Cardiac septum (tissue), 1 donor: ENCODE data around the gene LYZL2. TPM values are rescaled to one million over a fixed set of nuclear protein-coding genes. Genes with fewer than 3 reads are reported as not detected.
"Not testable (repeated sequence)": the region's sequence is repeated elsewhere in the genome, so short reads cannot be mapped to it uniquely, and the experiment has no call there.

Experiments
- DNase-seq: peaks from one replicate; pipeline ENCODE4 v3.0.0-alpha.2; 2020; ENCODE audit warnings: low spot score
- intact Hi-C: fragments of 100-400 bp; cut with DNase I; formaldehyde crosslinking; loops from one replicate; pipeline ENCODE4 v1.14.0; 2022
- total RNA-seq: library from RNA; stranded (reverse); fragmentation: NEBNext Ultra II Directional; extraction: Animal tissue kit (Norgen Biotek cat#: 25700); gene quantifications from one replicate; pipeline ENCODE4 v1.2.1, GENCODE V29; 2021
- donor health status: DM: no; HTN: no; CAD: no.

LYZL2 gene
- total RNA-seq, 1 donor from 2014 or later: not detected

DNA sequence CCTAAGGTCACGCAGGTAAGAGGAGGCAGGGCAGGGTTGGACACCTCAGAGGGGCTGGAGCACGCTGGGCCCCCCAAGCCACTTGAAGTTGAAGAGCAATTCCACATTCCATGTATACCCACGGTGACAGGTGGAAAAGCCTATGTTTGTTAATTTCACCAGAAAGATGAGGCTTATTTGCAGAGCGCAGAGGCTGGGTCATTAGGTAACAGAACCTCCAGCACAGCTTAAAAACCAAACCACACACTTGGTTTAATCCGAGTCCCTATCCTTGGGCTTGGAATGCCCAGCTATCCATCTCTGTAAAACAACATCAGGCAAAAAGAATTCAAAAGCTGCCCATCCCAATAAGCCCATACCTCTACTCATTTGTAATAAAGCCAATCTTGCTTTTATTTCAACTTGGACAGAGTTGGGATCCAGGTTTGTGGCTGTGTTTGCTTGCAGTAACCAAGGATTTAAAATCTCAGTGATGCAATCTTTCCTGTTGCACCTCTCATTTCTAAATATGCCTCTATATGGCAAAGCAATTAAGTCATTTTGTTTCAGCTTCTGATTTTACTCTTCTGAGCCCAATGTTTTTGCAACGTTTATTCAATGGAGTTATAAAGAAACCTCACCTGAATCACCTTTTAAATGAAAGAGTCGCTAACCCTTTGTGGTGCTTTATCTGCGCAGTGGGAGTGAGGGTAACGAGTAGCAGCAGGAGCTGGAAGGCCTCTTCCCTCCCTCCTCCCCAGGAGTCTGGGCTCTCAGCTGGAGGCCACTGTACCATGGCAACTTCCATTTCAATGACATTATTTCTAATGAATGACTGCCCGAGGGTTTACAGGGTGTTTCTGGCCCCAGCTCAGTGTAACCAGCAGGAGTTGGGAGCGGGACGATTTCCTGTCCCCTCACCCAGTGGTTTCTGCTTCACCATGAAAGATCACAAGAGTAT lies 32.8 kb downstream of the LYZL2 start:
- intact Hi-C loops, DNase-seq: not testable (repeated sequence)

DNA sequence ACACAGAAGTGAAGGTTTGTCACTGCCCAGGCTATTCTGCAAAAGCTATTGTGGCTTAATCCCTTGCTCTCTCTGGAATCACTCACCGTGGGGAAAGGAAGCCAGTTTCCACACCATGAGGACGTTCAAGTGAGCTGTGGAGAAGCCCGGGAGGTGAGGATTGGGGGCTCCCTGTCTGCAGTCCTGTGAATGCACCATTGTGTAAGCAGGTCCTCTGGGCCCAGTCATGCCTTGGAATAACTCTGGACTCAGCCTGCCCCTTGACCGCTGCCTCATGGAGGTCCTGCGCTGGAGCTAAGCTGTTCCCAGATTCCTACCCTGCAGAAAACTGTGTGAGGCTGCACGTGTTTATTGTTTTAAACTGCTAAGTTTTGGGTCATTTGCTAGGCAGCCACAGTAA lies 33.5 kb downstream of the LYZL2 start:
- DNase-seq: no peak
- intact Hi-C loops: no loop called here

DNA sequence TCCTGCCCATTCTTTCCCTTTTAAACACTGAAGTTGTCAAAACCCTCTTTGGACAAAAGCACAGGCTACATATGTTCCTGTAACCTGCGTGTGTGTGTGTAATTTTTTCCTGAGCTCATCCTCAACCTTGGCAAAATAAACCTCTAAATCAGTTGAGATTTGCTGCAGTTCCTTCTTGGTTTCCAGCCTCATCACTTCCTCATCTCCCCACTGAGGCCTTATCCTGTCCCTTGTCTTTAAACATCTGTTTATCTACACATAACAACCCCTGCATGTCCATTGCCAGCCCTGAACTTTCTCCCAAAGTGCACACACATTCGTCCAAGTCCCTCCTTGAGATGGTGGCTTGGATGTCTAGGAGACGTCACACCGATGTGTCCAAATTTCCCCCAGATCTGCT lies 35.5 kb downstream of the LYZL2 start:
- intact Hi-C loops: no loop called here
- DNase-seq: no peak

- DNase-seq, intact Hi-C loops: not testable (repeated sequence)
These were observed 36.8 kb downstream of the LYZL2 start for GRCh38 chr10:30592770-30593169.

- no peak for DNase-seq
- intact Hi-C loops: loop anchor here (2.0 kb wide), 1 partner anchor 198 kb away; no protein-coding TSS in a partner anchor
These were observed 38.3 kb downstream of the LYZL2 start for GRCh38 chr10:30591249-30591670.

DNA sequence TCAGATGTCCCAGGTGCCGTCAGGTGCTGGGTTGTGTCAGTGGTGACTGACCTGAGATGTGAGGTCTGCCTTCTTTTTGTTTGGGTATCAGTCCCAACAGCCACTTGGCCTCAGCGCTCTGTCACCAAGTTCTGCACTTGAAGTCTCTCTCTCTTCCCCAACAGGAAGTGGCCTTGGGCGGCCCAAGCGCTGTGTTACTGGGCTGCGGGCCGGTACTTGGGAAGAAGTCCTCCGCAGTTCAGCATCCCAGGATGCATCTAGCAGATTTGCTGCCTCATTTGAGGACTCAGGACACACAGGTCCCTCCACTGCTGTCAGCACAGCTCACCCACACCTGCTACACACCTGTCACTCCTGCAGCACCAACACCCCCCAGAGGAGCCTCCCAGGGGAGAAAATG lies 40.1 kb downstream of the LYZL2 start:
- no peak for DNase-seq
- intact Hi-C loops: no loop called here

DNA sequence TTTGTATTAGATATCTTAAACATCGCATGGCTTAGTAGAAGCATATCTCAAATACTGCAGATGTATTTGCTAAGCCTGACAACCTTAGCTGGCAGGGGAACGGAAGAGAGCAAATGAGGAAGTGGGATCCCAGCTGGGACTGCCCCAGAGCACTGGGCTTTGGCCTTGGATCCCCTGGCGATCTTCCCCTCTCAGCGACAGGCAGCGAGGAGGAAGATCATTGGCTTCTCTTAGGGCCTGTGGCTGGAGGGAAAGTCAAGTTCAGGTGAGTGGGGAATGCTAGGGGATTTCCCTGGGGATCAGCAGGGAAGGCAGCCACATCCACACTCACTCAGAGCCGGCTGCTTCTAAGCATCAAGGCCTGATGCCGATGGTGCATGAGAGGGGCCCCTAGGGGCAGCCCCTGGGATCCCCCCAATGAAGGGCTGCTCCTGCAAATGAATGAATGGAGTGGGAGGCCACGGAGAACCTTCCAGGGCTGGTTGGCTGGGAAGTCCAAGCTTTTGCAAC lies 42.0 kb downstream of the LYZL2 start:
- intact Hi-C loops: no loop called here
- DNase-seq: peak; percentile 80

- intact Hi-C loops: no loop called here
- DNase-seq: no peak
These were observed 42.7 kb downstream of the LYZL2 start for GRCh38 chr10:30586828-30587227.

DNA sequence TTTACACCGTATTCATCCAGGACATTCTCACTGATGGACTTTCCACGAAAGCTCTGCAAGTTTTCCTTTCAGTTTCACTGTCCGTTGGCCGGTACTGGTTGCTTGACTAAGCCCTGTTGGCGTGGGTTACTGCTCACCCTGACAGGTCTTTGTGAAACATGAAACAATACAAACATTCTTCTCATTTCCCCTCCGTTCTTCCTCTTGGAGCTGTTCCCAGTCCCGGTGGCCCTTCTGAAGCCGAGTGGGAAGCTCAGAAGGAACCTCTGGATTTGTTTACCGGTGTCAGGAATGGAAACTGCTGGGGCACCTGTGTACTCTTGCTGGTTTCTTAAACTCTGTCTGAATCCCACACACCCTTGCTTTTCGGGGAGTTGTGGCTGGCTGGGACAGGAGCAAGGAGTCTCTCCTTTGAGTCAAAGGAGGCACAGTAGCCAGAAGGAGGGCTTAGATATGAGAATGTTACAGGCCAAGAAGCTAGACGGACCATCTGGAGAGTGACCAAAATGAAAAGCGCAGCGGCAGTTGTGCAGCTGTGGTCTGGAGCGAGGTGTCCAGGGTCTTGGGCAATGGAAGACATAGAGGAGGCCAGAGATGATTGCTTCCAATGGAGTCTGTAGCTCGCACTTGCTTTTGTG lies 45.7 kb downstream of the LYZL2 start:
- intact Hi-C loops: loop anchor here (5.0 kb wide), 3 partner anchors 47 to 167 kb away; partner anchors contain the start of gene MAP3K8
- peak; percentile 81 for DNase-seq

DNA sequence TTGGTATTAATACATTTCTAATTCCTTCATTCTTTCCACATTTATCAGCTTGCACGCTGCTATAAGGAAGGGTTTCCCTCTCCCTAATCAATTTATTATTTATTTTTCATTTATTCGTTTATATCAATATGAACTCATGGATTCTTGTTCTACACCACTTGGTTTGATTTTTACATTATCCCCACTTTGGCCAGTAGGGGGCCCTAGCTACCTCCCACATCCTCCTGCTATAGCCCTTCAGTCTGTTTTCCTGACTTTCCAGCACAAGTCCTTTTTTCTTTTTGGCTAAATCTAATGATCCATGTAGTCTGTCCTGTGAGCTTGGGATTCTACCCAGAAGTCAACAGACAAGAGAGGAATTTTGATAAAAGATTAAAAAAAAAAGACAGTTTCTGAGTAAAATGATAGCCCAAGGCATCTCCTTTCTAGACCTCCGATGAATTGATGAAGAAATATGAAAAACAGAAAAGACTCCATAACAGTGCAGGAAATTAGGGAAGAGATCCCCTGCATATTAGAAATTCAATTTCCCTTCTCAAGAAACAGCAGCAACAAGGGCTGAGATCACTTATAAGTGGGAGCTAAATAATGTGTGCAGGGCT lies 47.7 kb downstream of the LYZL2 start:
- DNase-seq: no peak
- intact Hi-C loops: loop anchor here (5.0 kb wide), 3 partner anchors 45 to 165 kb away; partner anchors contain the start of gene MAP3K8

DNA sequence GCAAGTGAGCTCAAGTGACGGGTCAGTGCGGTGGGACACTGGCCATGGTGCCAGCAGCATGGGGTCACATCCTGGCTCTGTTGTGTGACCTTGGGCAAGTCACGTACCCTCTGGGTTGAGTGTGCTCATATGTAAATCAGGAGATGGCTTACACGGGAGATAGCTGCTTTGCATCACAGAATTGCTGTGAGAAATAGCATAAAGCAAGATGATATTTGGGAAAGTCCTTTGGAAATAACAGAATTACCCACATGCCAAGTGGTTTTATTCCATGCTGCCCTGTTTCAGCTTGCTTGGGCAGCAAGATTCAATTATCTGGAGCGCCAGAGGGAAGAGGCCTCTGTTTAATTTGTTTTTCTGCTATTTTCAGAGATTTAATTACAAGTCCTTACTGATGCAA lies 48.9 kb downstream of the LYZL2 start:
- no peak for DNase-seq
- intact Hi-C loops: loop anchor here (5.0 kb wide), 3 partner anchors 43 to 163 kb away; partner anchors contain the start of gene MAP3K8

GRCh38 chr10:30580241-30580640 lies 49.3 kb downstream of the LYZL2 start:
- no peak for DNase-seq
- intact Hi-C loops: loop anchor here (5.0 kb wide), 3 partner anchors 43 to 163 kb away; partner anchors contain the start of gene MAP3K8

- no peak for DNase-seq
- intact Hi-C loops: no loop called here
These were observed 50.0 kb downstream of the LYZL2 start for GRCh38 chr10:30579574-30579973.

GRCh38 chr10:30577048-30577447 lies 52.5 kb downstream of the LYZL2 start:
- no peak for DNase-seq
- intact Hi-C loops: no loop called here

GRCh38 chr10:30576641-30577040 lies 52.9 kb downstream of the LYZL2 start:
- intact Hi-C loops: no loop called here
- no peak for DNase-seq

DNA sequence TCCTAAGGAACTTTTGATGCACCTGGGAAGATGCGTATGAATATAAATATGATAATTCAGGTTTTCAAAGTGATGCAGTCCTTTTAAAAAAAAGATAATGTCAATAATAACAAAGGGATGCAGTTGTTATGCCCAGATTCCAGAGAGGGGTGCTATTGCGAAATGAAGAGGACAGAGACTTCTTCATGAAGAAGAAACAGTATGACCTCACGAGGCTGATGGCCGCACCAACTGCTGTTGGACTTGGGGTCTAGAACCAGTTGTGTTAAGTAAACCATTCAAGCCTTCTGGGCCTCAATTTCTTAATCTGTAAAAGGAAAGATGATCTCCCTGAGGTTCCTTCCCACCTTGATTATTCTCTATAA lies 55.1 kb downstream of the LYZL2 start:
- intact Hi-C loops: no loop called here
- DNase-seq: no peak

DNA sequence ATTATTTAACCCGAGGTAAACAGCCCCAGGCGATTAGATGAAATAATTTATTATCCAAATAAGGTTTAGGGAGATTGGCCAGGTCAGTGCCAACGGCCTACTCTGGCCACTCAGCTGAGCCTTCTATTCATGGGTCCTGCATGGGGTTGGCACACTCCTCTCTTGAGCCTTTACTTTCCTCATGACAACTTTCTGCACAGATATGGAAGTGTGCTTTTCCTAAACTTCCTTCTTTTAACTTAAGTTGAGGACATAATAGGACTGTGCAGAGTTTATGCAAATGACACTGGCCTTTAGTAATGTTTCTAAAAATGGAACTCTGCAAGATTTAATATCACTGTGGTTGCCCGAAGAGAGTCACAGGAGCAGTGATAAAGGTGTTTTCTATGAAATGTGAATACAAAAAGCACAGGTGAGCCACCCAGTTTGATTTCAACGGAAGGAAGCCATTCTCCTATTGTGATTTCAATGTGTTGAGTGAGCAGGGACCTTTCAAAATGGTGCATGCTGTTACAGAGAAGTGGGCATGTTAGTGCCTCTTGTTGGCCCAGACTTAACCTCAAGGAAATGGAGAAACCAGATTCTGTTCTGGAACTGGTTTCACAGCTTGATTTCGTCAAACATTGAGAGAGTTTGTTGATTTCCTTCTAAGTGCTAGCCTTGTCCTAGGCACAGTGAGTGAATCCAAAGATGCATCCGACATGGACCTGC lies 55.7 kb downstream of the LYZL2 start:
- DNase-seq: no peak
- intact Hi-C loops: no loop called here

DNA sequence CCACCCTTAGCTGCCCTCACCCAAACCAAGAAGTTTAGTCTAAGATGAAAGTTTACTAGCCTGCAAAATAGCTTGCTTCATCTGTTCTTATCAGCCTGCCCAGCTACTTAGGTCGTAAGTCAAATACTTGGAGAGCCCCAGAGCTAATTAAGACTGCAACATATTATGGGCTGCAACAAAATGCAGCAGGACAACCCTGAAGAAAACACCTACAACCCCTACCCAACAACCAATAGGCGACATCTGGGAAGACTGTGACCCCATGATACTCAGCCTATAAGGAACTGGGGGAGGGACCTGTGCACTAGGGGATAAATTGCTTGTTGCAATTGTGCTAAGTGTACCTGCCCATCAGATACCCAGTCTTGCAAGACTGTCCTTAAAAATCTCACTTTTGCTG lies 64.1 kb downstream of the LYZL2 start:
- intact Hi-C loops: no loop called here
- DNase-seq: no peak

- intact Hi-C loops: no loop called here
- no peak for DNase-seq
These were observed 66.8 kb downstream of the LYZL2 start for GRCh38 chr10:30562787-30563186.
